GM18867 (cell line): ENCODE measurements around the gene GATAD2A.
"Not testable (repeated sequence)": the region's sequence is repeated elsewhere in the genome, so short reads cannot be mapped to it uniquely, and the experiment has no call there.

Source experiments
- ATAC-seq: cut with Tn5 transposase; IDR thresholded peaks from one replicate; pipeline ENCODE4 v1.9.1; 2021; ENCODE audit warnings: mild to moderate bottlenecking, moderate library complexity; ENCODE audit not compliant: unreplicated experiment

GATAD2A gene

DNA sequence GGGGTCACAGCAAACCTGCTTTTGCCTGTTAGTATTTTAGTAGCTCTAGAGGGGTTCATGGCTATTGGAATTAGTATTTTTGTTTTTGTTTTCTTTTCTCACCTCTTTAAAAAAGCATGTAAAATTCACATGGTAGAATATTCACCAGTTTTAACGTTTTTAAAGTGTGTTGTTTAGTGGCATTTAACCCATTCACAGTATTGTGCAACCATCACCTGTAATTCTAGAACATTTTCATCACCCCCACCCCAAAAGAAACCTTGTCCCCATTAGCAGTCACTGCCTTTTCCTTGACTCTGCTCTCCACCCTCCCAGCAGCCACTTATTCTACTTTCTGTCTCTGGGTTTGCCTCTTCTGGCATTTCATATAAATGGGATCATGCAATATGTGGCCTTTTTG is 39.8 kb downstream of the GATAD2A start:
- no peak for ATAC-seq

DNA sequence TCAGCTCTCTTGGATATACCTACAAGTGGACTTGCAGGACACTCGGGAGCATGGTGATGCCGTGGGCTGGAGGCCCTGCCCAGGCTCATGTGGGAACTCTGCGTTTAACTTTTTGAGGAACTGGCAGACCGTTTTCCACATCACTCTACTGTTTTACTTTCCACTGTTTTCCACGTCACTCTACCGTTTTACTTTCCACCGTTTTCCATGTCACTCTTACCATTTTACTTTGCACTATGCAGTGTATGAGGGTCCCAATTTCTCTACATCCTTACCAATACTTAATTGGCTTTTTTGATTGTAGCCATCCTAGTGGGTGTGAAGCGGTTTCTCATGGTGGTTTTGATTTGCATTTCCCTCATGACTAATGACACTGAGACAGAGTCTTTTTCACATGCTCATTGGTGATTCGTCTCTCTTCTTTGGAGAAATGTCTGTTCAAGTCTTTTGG is 40.5 kb downstream of the GATAD2A start:
- peak; percentile 51 for ATAC-seq

DNA sequence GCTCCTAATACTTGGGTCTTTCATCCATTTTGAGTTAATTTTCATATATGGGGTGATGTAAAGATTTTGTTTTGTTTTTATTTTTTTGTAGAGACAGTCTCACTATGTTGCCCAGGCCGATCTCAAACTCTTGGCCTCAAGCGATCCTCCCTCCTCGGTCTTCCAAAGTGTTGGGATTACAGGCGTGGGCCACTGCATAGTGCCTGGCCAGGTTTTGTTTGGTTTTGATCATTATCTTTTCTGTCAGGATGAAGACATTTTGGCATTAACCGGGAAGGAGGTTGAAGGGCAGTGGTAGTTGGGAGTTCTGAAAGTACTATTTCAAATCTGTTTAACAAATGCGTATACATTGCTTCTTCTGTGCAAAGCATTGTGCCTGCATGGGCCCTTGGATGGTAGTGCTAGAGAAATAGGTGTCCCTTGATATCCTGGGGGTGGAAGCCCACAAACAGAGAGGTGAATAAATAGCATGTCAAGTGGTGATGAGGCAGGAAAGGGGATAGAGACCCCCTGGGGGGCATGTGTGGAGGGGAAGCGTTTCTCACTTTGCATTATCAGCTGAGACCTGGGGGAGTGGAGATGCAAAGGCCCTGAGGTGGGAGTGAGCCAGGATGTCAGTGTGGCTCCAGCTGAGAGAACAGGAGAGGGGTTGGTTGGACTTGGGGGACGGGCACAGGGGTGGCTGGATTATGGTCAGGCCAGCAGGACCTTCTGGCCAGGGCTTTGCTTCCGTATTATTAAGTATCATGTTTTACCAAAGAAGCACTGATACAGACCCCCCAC is 41.4 kb downstream of the GATAD2A start:
- ATAC-seq: no peak

DNA sequence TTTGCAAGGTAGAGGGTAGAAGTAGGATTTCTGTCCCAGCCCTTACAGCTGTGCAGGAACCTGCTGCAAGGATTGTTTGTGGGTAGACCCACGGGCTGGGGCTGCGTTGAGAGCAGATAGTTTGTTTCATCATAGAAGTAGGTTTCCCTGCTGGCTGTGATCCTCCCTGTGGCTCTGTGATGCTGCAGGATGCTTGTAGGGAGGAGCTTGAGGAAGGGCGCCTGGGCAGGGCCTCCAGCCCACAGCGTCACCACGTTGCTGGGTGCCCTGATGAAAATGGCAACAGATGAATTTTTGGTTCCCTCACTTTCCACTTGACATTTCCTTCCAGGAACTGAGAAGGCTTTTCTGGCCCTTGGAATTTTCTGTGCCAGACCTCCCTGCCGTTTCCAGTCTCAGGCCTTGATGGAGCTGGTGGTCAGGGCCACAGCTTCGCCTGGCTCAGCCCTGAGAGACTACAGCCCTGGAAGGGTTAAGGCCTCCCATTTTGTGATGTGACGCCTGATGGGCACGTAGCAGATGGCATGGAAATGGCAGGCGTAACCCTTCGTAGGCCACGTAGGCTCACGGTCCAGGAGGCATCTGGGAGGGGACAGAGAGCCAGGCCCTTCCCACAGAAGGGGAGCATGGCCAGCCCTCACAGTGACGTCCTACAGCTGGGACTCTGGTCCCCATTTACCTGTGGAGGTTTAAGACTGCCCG is 42.2 kb downstream of the GATAD2A start:
- no peak for ATAC-seq

DNA sequence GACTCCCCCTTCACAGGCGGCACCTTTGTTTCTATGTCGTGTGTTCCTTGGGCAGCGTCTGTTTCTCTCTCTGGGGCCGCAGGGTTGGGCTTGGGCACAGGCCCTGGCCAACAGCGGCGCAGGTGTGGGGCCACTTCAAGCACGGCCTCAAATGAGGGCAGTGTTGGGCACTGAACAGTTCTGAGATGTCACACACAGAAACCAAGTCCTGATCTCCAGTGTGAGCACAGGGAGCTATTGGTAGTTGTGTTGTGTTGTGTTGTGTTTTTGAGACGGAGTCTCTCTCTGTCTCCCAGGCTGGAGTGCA is 42.7 kb downstream of the GATAD2A start:
- no peak for ATAC-seq

DNA sequence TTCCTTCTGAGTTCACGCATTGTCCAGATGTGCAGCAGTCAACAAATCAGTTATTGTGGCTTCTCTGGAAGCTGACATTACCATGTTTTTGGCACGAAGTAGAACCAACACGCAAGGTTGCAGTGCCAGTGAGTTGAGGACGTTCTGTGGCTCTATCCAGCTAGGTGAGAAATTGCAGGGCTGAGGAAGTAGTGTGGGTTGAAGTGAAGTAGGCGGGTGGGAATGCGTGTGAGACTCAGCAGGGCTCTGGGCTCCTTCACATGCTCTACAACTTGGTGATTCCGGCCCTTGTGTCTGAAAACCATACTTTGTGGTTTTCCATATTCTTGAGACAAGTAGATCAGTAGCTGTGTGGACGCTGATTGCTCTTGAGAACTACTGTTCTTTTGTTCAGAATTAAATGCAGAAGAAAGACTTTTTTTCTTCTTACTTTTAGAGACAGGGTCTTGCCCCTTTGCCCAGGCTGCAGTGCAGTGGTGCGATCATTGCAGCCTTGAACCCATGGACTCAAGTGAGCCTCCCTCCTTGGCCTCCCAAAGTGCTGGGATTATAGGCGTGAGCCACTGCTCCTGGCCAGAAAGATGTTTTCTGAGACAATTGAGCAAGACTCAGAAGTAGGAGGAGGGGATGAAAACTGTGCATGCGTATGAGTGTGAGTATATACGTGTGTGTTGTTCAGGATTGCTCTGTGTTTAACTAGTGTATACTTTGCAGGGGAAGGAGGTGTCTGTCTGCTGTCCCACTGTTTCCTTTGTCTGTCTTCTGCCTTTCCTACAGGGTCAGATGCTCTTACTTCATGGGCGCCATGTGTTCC is 46.2 kb downstream of the GATAD2A start:
- no peak for ATAC-seq

DNA sequence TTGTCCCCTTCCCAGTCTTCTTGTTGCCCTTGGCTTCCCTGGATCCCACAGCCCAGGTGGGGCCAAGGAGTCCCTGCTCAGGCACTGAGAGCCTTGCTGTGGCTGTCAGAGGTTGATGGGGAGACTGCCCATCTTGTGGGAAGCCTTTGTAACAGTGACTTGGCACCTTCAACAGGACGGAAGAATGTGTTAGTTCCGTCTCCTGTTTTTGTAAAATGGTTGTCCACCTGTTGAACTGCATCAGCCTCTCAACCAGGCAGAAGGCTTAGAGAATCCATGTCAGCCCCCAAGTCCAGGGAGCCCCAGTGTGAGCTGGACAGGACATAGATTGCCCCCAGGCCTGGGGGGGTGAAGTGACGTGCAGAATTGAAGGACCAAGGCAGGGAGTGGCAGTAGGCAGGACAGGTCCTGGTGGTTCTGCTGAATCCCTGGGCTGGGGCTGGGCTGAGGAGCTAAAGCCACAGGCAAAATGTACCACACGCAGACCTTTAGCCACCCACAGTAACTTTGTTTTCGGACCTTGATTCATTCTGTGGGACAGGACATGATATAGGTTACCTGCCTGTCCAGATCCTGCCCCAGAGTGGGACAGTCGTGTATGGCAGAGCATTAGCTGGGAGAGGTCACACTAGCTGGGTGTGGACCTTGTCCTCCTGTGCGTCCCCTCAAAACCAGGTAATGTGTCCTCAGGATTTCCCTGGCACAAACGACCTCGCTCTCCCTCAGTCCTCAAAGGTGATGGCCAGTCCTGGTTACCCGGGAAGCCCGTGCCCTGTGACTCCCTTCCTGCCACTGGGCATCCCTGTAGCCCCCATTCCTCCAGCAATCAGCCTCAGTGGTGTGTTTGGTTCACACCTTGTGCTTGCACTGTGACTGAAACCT is 47.0 kb downstream of the GATAD2A start:
- no peak for ATAC-seq

DNA sequence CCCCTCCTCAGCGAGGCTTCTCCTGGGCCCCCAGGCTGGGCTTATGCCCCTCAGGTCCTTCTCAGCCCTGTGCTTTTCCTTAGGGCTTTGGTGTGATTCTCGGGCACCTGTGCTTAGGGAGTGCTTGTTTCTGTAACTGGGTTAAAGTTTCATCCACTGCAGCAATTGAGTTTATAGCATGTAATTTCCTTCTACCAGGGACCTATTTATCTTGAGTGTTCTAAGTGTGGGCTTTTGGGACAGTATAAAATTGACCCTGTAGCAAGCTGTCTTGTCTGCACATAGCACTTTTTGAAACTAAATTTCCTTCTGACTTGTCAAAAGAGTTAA is 47.6 kb downstream of the GATAD2A start:
- ATAC-seq: no peak

DNA sequence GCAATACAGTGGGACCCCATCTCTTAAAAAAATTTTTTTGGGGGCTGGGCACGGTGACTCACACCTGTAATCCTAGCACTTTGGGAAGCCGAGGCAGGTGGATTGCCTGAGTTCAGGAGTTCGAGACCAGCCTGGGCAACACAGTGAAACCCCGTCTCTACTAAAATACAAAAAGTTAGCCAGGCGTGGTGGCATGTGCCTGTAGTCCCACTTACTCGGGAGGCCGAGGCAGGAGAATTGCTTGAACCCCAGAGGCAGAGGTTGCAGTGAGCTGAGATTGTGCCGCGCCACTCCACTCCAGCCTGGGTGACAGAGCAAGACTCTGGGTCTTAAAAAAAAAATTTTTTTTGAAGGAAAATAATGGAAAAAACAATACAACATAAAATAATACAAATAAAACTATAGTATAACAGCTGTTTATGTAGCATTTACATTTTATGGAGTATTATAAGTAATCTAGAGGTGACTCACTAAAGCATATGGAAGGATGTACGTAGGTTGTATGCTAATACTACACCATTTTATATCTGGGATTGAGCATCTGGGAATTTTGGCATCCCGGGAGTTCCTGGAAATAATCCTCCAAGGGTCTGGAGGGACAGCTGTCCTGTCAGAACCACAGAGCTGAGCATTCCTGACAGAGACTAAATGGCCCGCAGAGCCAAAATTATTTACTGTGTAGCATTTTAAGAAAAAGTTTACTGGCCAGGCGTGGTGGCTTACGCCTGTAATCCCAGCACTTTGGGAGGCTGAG is 49.9 kb downstream of the GATAD2A start:
- ATAC-seq: not testable (repeated sequence)

DNA sequence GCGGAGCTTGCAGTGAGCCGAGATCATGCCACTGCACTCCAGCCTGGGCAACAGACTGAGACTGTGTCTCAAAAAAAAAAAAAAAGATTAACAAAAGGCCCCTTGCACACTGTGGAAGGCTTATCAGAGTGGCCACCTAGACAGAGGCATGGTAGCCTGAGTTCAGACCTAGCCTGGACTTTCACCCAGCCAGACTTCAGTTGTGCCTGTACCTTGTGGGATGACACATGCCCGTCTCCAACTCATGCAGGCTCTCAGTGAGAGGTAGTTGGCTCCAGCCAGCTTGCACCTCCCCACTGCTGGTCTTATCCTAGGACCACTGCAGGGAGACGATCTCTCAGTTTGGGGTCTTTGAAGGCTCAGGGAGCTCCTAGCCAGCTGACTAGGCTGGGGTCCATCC is 52.2 kb downstream of the GATAD2A start:
- no peak for ATAC-seq

DNA sequence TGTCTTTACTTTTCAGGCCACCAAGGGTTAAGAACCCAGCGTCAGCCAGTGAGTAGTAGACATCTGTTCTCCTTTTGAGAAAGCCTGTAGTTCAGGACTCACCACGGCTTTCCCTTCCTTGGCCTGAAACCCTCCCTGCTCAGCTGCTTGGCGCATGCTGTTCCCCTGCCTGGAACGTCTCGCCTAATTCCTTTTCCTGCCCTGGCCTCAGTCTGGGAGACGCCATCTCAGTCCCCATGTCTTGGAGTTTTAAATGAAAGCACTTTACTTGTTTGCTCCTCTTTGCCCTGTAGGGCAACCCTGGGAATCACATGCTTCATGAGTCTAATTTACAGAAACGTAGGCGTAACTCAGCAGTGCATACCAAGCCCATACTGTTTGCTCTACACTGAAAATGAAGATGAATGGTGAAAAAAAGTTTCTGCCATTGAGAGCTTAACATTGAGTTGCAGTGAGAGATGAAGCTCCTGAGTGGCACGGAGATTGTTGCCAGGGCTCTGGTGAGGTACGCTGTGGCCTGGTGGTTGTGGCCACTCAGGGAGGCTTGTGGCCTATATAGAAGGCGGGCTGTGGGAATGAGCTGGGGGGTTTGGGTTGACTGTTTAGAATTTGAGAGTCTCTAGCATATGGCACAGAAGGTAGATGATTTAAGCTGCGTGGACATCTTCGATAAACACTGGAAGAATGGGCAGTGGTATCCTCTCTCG is 52.8 kb downstream of the GATAD2A start:
- ATAC-seq: no peak

DNA sequence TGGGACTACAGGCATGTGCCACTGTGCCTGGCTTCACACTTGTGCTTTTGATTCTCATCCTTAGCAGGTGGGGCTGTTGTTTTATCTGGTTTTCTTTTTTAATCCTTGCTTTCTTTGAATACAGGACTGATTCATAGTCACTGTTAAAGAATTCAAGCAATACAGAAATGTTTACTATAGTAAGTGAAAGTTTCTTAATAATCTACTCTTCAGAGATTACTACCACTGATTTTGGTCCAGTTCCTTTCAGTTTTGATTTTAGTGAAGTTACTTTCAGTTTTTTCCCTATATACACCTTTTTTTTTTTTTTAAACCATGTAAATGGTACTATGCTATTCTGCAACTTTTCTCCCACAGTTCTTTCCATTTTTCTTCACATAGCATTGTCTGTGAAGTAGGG is 53.6 kb downstream of the GATAD2A start:
- no peak for ATAC-seq

DNA sequence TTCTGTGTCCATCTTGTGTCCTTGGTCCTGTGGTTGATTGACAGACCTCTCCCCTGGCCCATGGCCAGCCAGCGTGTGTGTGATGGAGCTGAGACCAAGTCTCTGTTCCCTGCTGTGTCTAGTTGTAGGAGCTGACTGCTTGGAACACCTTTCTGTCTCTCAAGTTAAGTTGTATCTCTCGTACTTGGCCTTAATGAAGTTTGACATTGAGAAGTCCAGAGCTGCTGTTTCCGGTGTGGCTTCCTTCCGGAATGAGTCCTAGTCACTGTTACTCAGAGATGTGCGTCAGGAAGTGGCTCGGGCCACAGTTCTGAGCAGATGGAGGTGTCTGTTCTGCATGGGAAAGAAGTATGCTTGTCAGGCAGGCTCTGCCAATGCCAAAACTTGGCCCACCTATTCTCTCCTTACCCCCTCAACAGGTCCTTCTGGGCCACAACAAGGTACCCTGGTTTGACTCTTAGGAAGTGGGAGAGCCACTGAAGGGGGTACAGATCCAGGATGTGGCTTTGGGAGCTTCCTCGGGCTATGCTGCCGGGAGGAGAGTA is 54.3 kb downstream of the GATAD2A start:
- ATAC-seq: no peak

DNA sequence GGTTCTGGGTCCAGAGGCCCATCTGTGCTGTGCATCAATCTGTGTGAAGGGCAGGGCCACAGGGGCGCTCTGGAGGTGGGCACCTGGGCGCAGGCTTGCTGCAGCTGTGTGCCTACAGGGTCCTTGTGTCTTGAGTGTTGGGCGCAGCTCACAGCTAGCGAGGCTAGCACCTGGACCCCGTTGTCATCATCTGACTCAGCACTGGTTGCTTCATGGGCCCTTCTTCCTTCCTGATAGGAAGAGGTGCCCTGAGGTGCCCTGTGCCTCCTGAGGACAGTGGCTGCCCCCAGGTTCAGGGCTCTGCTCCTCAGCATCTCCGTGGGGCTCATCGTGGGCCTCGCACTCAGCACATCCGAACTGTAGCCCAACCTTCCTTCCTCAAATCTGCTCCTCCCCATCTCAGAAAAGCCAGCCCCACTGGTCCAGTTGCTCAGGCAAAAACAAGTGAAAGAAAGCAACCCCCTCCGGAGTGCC is 54.8 kb downstream of the GATAD2A start:
- ATAC-seq: no peak

DNA sequence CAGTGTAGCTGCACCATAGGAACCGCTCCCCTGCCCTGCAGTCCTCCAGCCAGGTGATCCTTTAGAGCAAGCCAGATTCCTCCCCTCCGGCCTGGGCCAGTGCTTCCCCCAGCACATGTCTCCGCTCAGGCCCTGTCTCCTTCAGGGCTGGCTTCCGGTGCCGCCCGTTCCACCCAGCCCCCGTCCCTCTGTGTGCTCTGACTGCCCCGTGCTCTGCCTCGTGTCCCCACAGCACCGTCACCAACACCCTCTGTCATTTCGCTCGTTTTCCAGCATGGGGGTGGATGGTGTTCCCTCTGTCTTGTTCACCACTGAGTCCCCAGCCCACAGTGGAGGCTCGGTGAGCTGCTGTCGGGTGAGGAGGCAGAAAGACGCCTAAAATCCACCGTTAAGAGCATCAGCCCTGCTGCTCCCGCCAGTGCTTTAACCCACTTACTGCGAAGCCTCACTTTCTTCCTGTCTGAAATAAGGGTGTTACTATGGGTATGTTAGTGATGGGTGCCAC is 55.3 kb downstream of the GATAD2A start:
- ATAC-seq: no peak

DNA sequence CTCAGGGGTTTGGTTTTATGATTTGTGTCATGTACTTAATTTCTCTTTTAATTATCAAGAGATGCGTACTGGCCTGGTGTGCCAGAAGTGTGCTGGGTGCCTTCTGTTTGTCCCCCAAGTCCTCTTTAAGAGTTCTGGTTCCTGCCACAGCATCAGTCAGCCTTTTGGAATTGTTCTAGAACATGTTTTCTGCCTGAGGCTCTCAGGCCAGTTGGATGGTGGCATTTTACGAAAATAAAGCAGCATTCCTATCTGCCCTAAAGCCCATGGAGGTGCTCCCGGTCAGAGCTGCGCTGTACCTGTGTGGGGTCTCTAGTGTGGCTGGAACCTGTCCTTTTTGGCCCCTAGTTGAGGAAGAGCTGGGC is 55.8 kb downstream of the GATAD2A start:
- no peak for ATAC-seq

DNA sequence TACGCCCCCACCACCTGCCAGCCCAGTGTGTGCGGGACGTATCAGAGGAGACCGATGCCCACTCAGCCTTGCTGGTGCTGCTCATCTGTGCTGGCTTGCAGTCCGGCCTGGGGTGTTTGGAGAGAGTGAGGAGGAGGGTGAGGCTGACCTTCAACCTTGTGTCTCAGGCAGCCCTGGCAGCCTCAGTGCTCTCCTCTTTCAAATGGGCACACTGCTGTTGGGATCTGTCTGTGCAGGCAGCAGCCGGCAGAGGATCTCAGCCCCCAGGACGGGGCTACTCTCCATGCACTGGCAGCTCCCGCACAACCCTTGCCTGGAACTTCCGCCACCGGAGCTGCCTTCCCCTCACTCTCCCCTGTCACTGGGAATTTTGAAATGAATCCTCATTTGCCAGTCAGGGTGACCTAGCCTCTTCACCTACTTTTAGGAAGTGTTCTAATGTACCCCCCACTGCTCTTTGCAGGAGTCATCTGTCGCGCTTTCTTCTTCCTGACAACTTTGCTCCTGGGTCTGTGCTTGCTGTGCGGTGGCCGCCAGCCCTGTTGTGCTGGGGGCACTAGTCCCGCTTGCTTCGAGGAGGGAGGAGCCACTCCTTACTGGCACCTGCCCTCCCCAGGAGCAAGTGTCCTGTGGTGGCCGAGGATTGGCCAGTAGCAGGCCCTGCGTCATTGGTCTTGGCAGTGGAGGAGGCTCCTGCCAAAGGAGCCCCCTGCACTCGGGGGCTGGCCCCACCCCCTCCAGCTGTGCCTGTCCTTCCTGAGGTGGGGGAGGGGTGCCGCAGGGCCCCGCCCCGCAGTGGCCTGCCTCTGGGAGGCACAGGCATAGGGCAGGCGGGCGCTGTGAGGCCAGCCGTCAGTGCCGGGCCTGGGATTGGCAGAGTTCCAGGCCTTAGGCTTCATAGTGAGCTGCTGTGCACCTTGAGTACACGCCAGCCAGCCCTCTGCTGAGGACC is 56.5 kb downstream of the GATAD2A start:
- ATAC-seq: no peak
